ENCODE measurements around the gene PNPLA3.

The PNPLA3 gene

GRCh38 chr22:43890901-43891331, 32.7 kb upstream of the PNPLA3 start:
- Histone ChIP-seq H3K27ac (ENCODE audit: low read depth, low read length) (no peak overlapping the region), H3K4me1 (ENCODE audit: control insufficient read depth in 1 of 2, insufficient read depth in 2 of 2, low read length in 2 of 2) (no peaks in the 10 kb centered on the region), H3K9me3 (ENCODE audit: control insufficient read depth in 1 of 2, low read length in 2 of 2) (no peaks in the 10 kb centered on the region), H3K9ac (ENCODE audit: low read depth in 1 of 2, low read length in 2 of 2) (no peak overlapping the region), H3K27me3 (ENCODE audit: control insufficient read depth in 1 of 2, insufficient read depth in 2 of 2, low read length in 2 of 2) (peaks cover 34 to 47% of the 10 kb centered on the region in 2 donors), H3K4me3 (ENCODE audit: low read depth in 1 of 2, low read length in 2 of 2) (no peak overlapping the region), H3K36me3 (ENCODE audit: control insufficient read depth in 1 of 2, insufficient read depth in 2 of 2, low read length in 2 of 2) (no peaks in the 10 kb centered on the region)

GRCh38 chr22:43891360-43892182, 32.0 kb upstream of the PNPLA3 start, which contains the start of gene PNPLA5:
PNPLA5 (minus strand) TSS chr22:43892013; CDS start chr22:43891880, 133 bp downstream.
- Histone ChIP-seq H3K9me3 (ENCODE audit: control insufficient read depth in 1 of 2, low read length in 2 of 2) (no peaks in the 10 kb centered on the region), H3K36me3 (ENCODE audit: control insufficient read depth in 1 of 2, insufficient read depth in 2 of 2, low read length in 2 of 2) (no peaks in the 10 kb centered on the region), H3K27ac (ENCODE audit: low read depth, low read length) (no peak within 1 kb of the TSS), H3K4me3 (ENCODE audit: low read depth in 1 of 2, low read length in 2 of 2) (no peak within 1 kb of the TSS), H3K27me3 (ENCODE audit: control insufficient read depth in 1 of 2, insufficient read depth in 2 of 2, low read length in 2 of 2) (peaks cover 34 to 51% of the 10 kb centered on the region in 2 donors), H3K4me1 (ENCODE audit: control insufficient read depth in 1 of 2, insufficient read depth in 2 of 2, low read length in 2 of 2) (no peaks in the 10 kb centered on the region), H3K9ac (ENCODE audit: low read depth in 1 of 2, low read length in 2 of 2) (no peak within 1 kb of the TSS)

GRCh38 chr22:43892183-43892894, 31.3 kb upstream of the PNPLA3 start:
- no peak overlapping the region for H3K4me3 ChIP-seq (ENCODE audit: low read depth in 1 of 2, low read length in 2 of 2)
- peaks cover 34 to 52% of the 10 kb centered on the region in 2 donors for H3K27me3 ChIP-seq (ENCODE audit: control insufficient read depth in 1 of 2, insufficient read depth in 2 of 2, low read length in 2 of 2)
- no peak overlapping the region for H3K9ac ChIP-seq (ENCODE audit: low read depth in 1 of 2, low read length in 2 of 2)
- H3K4me1 ChIP-seq (ENCODE audit: control insufficient read depth in 1 of 2, insufficient read depth in 2 of 2, low read length in 2 of 2) = no peaks in the 10 kb centered on the region
- no peak overlapping the region for H3K27ac ChIP-seq (ENCODE audit: low read depth, low read length)
- H3K9me3 ChIP-seq (ENCODE audit: control insufficient read depth in 1 of 2, low read length in 2 of 2) = no peaks in the 10 kb centered on the region
- no peaks in the 10 kb centered on the region for H3K36me3 ChIP-seq (ENCODE audit: control insufficient read depth in 1 of 2, insufficient read depth in 2 of 2, low read length in 2 of 2)

GRCh38 chr22:43893266-43893665, 30.3 kb upstream of the PNPLA3 start:
- Histone ChIP-seq H3K27me3 (ENCODE audit: control insufficient read depth in 1 of 2, insufficient read depth in 2 of 2, low read length in 2 of 2) (peaks cover 34 to 59% of the 10 kb centered on the region in 2 donors), H3K9ac (ENCODE audit: low read depth in 1 of 2, low read length in 2 of 2) (no peak overlapping the region)

GRCh38 chr22:43894122-43894521, 29.5 kb upstream of the PNPLA3 start:
- Histone ChIP-seq H3K9ac (ENCODE audit: low read depth in 1 of 2, low read length in 2 of 2) (no peak overlapping the region), H3K9me3 (ENCODE audit: control insufficient read depth in 1 of 2, low read length in 2 of 2) (no peaks in the 10 kb centered on the region), H3K27ac (ENCODE audit: low read depth, low read length) (no peak overlapping the region), H3K4me1 (ENCODE audit: control insufficient read depth in 1 of 2, insufficient read depth in 2 of 2, low read length in 2 of 2) (no peaks in the 10 kb centered on the region), H3K4me3 (ENCODE audit: low read depth in 1 of 2, low read length in 2 of 2) (no peak overlapping the region), H3K36me3 (ENCODE audit: control insufficient read depth in 1 of 2, insufficient read depth in 2 of 2, low read length in 2 of 2) (no peaks in the 10 kb centered on the region), H3K27me3 (ENCODE audit: control insufficient read depth in 1 of 2, insufficient read depth in 2 of 2, low read length in 2 of 2) (peaks cover 29 to 54% of the 10 kb centered on the region in 2 donors)

More at GRCh38 chr22:43893266-43893665, 30.3 kb upstream of the PNPLA3 start:
- H3K4me1 ChIP-seq (ENCODE audit: control insufficient read depth in 1 of 2, insufficient read depth in 2 of 2, low read length in 2 of 2) = no peaks in the 10 kb centered on the region
- H3K36me3 ChIP-seq (ENCODE audit: control insufficient read depth in 1 of 2, insufficient read depth in 2 of 2, low read length in 2 of 2) = no peaks in the 10 kb centered on the region
- H3K4me3 ChIP-seq (ENCODE audit: low read depth in 1 of 2, low read length in 2 of 2) = no peak overlapping the region
- H3K27ac ChIP-seq (ENCODE audit: low read depth, low read length) = no peak overlapping the region
- no peaks in the 10 kb centered on the region for H3K9me3 ChIP-seq (ENCODE audit: control insufficient read depth in 1 of 2, low read length in 2 of 2)

- Histone ChIP-seq H3K27ac (ENCODE audit: low read depth, low read length) (no peak overlapping the region), H3K9ac (ENCODE audit: low read depth in 1 of 2, low read length in 2 of 2) (no peak overlapping the region), H3K4me3 (ENCODE audit: low read depth in 1 of 2, low read length in 2 of 2) (no peak overlapping the region), H3K27me3 (ENCODE audit: control insufficient read depth in 1 of 2, insufficient read depth in 2 of 2, low read length in 2 of 2) (peaks cover 11 to 35% of the 10 kb centered on the region in 2 donors), H3K9me3 (ENCODE audit: control insufficient read depth in 1 of 2, low read length in 2 of 2) (no peaks in the 10 kb centered on the region), H3K4me1 (ENCODE audit: control insufficient read depth in 1 of 2, insufficient read depth in 2 of 2, low read length in 2 of 2) (no peaks in the 10 kb centered on the region), H3K36me3 (ENCODE audit: control insufficient read depth in 1 of 2, insufficient read depth in 2 of 2, low read length in 2 of 2) (no peaks in the 10 kb centered on the region)
Measured at GRCh38 chr22:43895986-43896645, 27.5 kb upstream of the PNPLA3 start.

GRCh38 chr22:43897751-43898261, 25.8 kb upstream of the PNPLA3 start:
- H3K4me1 ChIP-seq (ENCODE audit: control insufficient read depth in 1 of 2, insufficient read depth in 2 of 2, low read length in 2 of 2) = no peaks in the 10 kb centered on the region
- no peak overlapping the region for H3K27ac ChIP-seq (ENCODE audit: low read depth, low read length)
- no peak overlapping the region for H3K9ac ChIP-seq (ENCODE audit: low read depth in 1 of 2, low read length in 2 of 2)
- no peak overlapping the region for H3K4me3 ChIP-seq (ENCODE audit: low read depth in 1 of 2, low read length in 2 of 2)
- peaks cover 0 to 20% of the 10 kb centered on the region in 2 donors for H3K27me3 ChIP-seq (ENCODE audit: control insufficient read depth in 1 of 2, insufficient read depth in 2 of 2, low read length in 2 of 2)
- no peaks in the 10 kb centered on the region for H3K36me3 ChIP-seq (ENCODE audit: control insufficient read depth in 1 of 2, insufficient read depth in 2 of 2, low read length in 2 of 2)
- no peaks in the 10 kb centered on the region for H3K9me3 ChIP-seq (ENCODE audit: control insufficient read depth in 1 of 2, low read length in 2 of 2)

GRCh38 chr22:43900206-43900605, 23.4 kb upstream of the PNPLA3 start:
- Histone ChIP-seq H3K4me1 (ENCODE audit: control insufficient read depth in 1 of 2, insufficient read depth in 2 of 2, low read length in 2 of 2) (no peaks in the 10 kb centered on the region), H3K9me3 (ENCODE audit: control insufficient read depth in 1 of 2, low read length in 2 of 2) (no peaks in the 10 kb centered on the region), H3K27ac (ENCODE audit: low read depth, low read length) (no peak overlapping the region), H3K36me3 (ENCODE audit: control insufficient read depth in 1 of 2, insufficient read depth in 2 of 2, low read length in 2 of 2) (no peaks in the 10 kb centered on the region), H3K4me3 (ENCODE audit: low read depth in 1 of 2, low read length in 2 of 2) (no peak overlapping the region), H3K27me3 (ENCODE audit: control insufficient read depth in 1 of 2, insufficient read depth in 2 of 2, low read length in 2 of 2) (peaks cover 0 to 11% of the 10 kb centered on the region in 2 donors), H3K9ac (ENCODE audit: low read depth in 1 of 2, low read length in 2 of 2) (no peak overlapping the region)

GRCh38 chr22:43901976-43902643, 21.5 kb upstream of the PNPLA3 start:
- Histone ChIP-seq H3K27me3 (ENCODE audit: control insufficient read depth in 1 of 2, insufficient read depth in 2 of 2, low read length in 2 of 2) (peaks cover 0 to 8% of the 10 kb centered on the region in 2 donors), H3K4me3 (ENCODE audit: low read depth in 1 of 2, low read length in 2 of 2) (no peak overlapping the region), H3K4me1 (ENCODE audit: control insufficient read depth in 1 of 2, insufficient read depth in 2 of 2, low read length in 2 of 2) (no peaks in the 10 kb centered on the region), H3K9ac (ENCODE audit: low read depth in 1 of 2, low read length in 2 of 2) (no peak overlapping the region), H3K36me3 (ENCODE audit: control insufficient read depth in 1 of 2, insufficient read depth in 2 of 2, low read length in 2 of 2) (no peaks in the 10 kb centered on the region), H3K9me3 (ENCODE audit: control insufficient read depth in 1 of 2, low read length in 2 of 2) (no peaks in the 10 kb centered on the region), H3K27ac (ENCODE audit: low read depth, low read length) (no peak overlapping the region)

Data from duodenal mucosa (tissue), 2 donors.